ENCODE results near the gene FCRL5.

DNA sequence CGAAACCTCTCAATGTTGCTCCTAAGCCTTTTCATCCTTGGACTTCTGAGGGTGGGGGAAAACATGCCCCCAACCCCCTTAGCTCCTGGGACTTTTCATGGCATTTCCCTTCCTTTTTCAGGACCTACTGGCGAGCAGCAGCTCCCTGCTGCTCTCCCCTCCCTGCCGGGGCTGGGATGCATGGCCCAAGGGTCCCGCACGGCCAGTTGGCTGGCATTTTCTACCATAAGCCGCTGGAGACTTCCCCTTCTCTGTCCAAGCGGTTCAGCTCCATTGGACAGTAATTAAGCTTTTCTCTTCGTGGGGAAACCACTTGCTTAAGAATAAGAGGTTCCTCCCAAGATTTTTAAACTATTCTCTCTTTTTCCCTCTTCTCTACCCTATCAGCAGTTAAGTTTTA, 52.8 kb downstream of the FCRL5 start:
- TF ChIP-seq POLR2AphosphoS5 (IDR thresholded peaks at IDR 0.05; ENCODE audit: borderline replicate concordance, low read depth, low read length) (no peak), EZH2 (IDR thresholded peaks at IDR 0.05) (no peak)

Measured in SK-N-MC (cell line).